ENCODE results near the gene ANGEL1.

The ANGEL1 gene

DNA sequence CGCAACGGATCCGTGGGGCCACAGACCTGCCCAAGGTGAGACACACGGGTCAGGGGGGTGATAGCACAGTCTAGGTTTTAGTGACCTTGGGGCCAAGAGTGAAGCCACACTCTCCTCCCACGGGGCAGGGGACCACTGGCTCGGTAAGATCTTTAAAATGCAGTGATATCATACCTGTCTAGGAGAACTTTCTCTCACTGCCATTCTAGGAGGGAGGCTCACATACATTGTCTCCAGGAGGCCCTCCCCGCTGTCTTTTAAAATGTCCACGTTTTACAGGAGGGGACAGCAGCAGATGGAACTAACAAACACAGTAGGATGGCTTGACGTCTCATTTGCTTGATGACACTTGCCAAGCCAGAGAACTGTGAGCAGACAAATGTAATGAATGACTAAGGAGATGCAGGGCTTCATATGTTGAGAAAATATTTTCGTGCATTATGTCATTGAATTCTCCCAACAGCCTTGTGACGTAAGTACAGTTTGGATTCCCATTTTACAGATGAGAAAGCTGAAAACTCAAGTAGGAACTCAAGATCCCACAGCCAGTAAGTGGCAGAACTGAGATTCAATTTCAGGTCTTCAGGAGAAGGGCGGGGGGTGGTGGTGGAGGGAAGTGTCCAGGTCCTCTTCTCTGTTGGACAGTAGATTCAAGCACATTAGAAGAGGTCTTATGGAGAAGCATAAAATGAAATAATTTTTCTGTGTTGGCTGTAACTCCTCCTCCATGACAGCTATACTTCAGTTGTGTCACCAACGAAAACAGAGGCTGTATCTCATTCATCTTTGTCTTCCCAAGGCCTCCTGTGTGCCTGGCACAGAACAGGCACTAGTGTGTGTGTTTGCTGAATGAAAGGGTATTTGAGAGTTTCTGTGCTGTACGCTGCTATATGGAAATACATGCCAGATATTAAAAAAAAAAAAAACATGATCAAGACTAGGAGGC is 49.3 kb downstream of the ANGEL1 start:
- peak; percentile 64 for DNase-seq (ENCODE audit: low spot score)
- Histone ChIP-seq H3K27ac (peak overlapping the region; percentile 59 to 94), H3K4me3 (peak overlapping the region; percentile 99)
- TF ChIP-seq, protein P1, sequence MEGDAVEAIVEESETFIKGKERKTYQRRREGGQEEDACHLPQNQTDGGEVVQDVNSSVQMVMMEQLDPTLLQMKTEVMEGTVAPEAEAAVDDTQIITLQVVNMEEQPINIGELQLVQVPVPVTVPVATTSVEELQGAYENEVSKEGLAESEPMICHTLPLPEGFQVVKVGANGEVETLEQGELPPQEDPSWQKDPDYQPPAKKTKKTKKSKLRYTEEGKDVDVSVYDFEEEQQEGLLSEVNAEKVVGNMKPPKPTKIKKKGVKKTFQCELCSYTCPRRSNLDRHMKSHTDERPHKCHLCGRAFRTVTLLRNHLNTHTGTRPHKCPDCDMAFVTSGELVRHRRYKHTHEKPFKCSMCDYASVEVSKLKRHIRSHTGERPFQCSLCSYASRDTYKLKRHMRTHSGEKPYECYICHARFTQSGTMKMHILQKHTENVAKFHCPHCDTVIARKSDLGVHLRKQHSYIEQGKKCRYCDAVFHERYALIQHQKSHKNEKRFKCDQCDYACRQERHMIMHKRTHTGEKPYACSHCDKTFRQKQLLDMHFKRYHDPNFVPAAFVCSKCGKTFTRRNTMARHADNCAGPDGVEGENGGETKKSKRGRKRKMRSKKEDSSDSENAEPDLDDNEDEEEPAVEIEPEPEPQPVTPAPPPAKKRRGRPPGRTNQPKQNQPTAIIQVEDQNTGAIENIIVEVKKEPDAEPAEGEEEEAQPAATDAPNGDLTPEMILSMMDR (IDR thresholded peaks at IDR 0.05), result no peak

DNA sequence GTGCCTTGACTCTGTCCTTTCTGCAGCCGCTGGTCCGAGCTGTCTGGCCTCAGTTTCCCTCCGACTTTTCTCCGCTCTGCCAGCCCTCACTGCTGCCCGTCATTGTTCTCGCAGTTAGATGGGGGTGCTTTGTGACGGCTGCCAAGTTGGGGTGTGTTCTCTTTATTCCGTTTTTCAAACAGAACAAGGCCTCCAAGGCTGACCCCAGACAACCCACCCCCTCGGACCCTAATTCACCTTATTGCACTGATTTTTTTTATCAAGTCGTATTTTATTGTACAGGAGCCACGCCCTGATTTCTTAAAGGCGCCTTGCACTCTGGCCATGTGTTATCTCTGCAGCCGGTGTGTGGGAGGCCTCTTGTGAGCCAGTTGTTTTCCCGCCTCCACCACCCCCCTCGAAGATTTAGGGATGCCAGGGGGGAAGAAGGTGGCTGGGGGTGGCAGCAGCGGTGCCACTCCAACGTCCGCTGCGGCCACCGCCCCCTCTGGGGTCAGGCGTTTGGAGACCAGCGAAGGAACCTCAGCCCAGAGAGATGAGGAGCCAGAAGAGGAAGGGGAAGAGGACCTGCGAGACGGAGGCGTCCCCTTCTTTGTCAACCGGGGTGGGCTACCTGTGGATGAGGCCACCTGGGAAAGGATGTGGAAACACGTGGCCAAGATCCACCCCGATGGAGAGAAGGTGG is 50.1 kb downstream of the ANGEL1 start:
- DNase-seq (ENCODE audit: low spot score), result peak; percentile 72
- peak overlapping the region; percentile 59 to 94 for H3K27ac ChIP-seq
- TF ChIP-seq, protein P1 (IDR thresholded peaks at IDR 0.05), result no peak
- H3K4me3 ChIP-seq, result peak overlapping the region; percentile 99

DNA sequence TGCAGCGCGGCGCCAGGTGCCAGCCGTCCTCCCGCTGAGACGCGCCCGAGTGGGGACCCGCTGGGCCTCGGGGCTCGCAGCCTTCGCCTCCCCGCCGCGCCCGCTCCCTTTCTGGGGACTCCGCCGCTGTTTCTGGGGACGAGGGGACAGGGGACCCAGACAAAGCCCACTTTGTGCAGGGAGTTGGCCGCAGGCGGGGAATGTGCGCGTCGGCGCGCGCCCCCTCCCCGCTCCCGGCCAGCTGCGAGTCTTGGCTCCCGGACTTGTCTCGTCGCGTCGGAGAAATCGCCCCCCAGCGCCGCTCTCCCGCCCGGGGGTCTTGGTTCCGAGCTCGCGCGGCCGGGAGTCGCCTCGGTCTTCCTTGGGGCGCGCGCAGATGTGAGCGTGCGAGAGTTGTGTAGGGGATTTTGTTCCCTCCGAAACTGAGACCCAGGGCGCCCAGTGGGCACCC is 50.7 kb downstream of the ANGEL1 start:
- peak overlapping the region; percentile 59 to 94 for H3K27ac ChIP-seq
- H3K4me3 ChIP-seq, result peak overlapping the region; percentile 99
- TF ChIP-seq, protein P1 (IDR thresholded peaks at IDR 0.05), result no peak
- no peak for DNase-seq (ENCODE audit: low spot score)

DNA sequence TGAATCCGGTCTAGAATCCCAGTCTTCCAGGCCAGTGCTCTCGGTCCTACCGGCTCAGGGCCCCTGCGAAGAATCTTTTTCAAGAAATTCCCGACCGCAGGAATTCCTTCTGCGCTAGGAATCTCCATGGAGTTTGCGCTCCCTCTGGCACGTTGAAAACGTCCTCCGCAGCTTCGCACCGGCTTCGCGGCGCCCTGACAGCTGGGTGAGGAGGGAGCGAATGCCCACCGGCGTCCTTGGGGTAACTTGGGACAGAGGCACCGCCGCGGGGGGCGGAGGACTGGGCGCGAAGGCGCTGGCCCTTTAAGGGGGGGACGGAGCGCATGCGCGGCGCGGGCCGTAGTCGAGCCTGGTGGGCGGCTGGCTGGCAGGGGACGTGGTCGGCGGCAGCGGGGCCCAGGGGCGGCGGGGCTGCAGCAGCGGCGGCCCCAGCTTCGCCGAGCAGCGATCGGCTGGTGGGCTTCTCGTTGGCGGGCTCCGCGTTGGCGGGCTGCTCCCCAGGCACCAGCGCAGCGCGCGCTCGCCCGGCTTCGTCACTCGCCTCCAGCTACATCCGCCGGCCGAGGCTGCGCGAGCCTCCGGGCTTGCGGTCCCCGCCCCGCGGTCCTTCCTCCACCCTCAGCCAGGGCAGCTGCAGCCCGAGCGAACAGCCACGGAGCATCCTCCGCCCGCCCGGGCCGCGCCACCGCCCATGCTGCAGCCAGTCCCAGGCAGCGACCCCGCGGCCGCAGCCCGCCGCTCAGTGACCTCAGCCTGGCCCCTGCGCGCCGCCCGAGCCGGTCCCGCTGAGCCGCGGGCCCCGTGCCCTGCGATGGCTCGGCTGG is 51.3 kb downstream of the ANGEL1 start, which contains the start of gene VASH1:
TSS of gene VASH1 (plus strand) at position 333 of the 824 bp plus-strand sequence. CDS start 1,354 bp downstream, outside the sequence.
- peak; percentile 81 for DNase-seq (ENCODE audit: low spot score)

DNA sequence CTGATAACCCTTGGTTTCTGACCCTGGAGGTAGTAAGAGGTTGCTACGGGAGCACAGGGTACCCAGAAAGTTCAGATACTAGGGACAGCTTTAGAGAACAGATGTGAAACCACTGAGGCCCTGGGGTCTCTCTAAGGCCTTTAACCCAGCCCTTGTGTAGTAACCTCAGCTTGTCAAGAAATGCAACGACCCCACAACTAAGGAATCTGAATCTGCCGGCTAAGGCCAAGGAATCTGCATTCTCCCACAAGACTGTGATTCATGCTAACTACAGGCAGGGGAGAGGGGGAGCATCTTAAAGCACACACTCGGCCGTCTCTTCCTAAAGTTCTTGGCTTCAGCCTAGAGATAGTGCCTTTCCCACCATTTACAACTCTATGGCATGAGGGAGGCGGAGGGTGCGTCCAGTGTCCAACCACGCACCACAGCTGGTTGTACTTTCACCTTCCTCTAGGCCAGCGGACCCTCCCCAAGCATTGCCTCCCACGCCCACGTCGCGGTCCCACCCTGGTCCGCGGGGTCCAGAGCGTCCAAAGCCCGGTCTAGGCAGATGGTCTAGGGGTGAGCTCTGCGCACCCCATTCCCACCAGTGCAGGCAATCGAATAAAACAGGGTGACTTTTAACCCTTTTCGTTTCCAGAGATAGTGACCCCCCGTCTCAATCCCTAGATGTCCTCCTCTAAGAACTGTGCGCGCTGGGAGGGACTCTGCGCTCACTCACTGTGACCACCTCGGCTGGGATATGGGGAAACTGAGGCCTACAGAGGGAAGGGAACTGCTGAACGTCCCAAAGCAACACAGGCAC is 52.1 kb downstream of the ANGEL1 start:
- peak overlapping the region; percentile 99 for H3K4me3 ChIP-seq
- peak; percentile 70 for DNase-seq (ENCODE audit: low spot score)
- TF ChIP-seq, protein P1 (IDR thresholded peaks at IDR 0.05), result no peak
- H3K27ac ChIP-seq, result peak overlapping the region; percentile 59 to 94

More for the DNA sequence above, 51.3 kb downstream of the ANGEL1 start, which contains the start of gene VASH1:
- peak within 1 kb of the TSS; percentile 99 for H3K4me3 ChIP-seq
- TF ChIP-seq, protein P1 (IDR thresholded peaks at IDR 0.05), result no peak
- H3K27ac ChIP-seq, result peak within 1 kb of the TSS; percentile 59 to 94

DNA sequence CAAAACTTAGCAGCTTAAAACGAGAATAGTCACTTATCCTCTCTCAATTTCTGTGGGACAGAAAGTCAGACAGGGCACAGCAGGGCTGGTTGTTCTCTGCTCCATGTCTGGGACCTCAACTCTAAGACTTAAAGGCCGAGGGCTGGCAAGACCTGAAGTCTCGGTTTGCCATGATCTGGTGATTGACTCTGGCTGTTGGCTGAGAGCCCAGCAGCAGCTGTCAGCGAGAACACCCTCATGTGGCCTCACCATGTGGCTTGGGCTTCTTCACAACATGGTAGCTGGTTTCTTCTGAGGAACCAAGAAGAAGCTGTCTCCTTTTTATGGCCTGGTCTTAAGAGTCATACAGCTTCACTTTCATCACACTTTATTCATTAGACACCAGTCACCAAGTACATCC is 53.1 kb downstream of the ANGEL1 start:
- H3K27ac ChIP-seq, result no peak overlapping the region
- TF ChIP-seq, protein P1 (IDR thresholded peaks at IDR 0.05), result no peak
- peak; percentile 66 for DNase-seq (ENCODE audit: low spot score)
- no peak overlapping the region for H3K4me3 ChIP-seq

All from coronary artery (tissue), 2 donors.